Measurements from ENCODE around the gene OPN5.

- TF ChIP-seq POLR2AphosphoS5 (IDR thresholded peaks at IDR 0.05; ENCODE audit: borderline replicate concordance, low read depth, low read length) (no peak), EZH2 (IDR thresholded peaks at IDR 0.05) (no peak)
These were observed 52.4 kb downstream of the OPN5 start for GRCh38 chr6:47834196-47834595.

All from SK-N-MC (cell line).